Measurements from ENCODE around the gene SERPINA5.
"Not testable (repeated sequence)": the region's sequence is repeated elsewhere in the genome, so short reads cannot be mapped to it uniquely, and the experiment has no call there.

Gene SERPINA5

DNA sequence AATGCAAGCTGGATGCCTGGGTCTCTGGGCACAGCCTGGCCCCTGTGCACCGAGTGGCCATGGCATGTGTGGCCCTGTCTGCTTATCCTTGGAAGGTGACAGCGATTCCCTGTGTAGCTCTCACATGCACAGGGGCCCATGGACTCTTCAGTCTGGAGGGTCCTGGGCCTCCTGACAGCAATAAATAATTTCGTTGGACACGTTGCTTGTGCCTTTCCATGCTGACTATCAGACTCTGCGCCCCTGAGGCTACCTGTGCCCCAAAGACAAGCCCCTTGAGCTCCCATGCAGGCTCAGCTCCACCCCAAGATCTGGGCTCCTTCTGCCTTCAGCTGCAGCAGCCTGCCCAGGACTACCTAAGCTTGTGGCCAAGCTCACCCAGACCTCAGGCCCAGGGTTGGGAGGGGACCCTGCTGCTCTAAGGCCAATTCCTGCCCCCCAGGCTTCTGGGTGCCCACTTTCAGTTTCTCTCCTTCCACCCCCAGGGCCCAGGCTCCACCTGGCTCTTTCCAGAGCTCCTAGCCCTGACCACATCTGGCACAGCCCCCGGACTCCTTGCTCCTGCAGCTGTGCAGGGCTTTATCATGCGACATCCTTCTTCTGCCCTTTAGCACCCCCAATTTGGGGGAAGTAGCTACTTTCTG, 42.8 kb downstream of the SERPINA5 start:
- no peak for DNase-seq (ENCODE audit: low read depth in 3 of 3)

DNA sequence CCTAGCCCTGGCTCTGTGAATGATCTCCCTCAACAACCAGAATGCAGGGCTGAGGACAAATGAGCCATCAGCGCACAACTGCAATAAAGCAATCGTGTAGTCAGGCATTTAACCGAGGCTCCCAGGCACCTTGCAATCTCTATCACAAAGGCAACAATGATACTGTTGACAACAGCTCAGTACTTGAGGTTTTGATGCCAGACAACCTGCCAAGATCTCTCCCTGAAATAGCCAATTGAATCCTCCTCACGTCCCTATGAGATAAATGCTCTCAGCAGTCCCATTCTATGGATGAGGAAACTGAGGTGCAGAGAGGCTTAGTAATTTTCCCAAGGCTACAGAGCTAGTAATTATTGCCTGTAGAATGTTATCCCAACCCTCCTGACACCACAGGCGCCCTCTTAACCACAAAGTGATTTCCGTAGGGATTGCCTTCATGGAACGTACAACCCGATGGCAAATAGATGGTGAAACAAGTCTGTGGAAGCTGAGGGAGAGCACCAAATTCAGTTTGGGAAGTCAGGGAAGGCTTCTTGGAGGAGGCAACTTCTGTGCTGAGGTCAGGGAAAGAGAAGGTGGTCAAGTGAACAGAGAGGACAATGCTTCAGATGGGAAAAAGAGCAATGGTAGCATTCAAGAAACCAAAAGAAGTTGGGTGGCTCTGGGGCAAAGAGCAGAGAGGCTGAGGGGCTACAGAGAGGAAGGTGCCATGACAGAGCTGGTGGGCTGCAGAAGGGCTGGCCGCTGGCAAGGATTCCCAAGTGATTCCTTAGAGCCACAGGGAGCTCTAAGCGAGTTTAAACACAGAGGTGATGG, 43.5 kb downstream of the SERPINA5 start:
- no peak for DNase-seq (ENCODE audit: low read depth in 3 of 3)

DNA sequence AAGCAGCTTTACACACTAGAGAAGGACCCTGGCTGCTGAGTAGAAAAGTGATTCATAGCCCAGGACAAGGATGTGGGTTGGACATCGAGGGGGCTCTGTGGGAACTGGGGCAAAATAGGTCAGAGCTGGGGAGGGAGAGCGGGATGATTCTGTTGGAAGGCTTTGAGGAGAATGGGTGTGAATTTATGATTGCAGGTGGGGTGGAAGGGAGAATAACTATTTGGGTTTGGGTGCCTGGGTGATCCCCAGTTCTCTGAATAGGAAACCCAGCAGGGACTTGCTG, 44.1 kb downstream of the SERPINA5 start:
- no peak for DNase-seq (ENCODE audit: low read depth in 3 of 3)

DNA sequence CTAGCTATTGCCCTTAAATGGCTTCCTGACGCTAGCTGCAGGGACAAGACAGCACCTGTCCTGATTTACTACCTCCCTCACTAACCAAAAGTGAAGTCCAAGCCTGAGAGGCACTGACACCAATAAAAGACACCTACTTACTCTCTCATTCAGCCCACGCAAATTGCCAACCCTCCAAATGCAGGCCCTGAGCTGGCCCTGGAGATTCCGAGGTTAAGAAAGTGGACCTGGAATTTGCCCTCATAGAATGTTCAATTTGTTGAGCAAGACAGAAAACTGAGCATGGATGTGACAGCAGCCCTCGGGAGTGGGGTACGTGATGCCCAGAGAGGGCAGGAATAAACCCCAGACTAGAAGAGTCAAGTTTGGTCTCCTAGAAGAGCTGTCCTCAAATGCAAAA, 47.4 kb downstream of the SERPINA5 start:
- DNase-seq (ENCODE audit: low read depth in 3 of 3) = no peak

DNA sequence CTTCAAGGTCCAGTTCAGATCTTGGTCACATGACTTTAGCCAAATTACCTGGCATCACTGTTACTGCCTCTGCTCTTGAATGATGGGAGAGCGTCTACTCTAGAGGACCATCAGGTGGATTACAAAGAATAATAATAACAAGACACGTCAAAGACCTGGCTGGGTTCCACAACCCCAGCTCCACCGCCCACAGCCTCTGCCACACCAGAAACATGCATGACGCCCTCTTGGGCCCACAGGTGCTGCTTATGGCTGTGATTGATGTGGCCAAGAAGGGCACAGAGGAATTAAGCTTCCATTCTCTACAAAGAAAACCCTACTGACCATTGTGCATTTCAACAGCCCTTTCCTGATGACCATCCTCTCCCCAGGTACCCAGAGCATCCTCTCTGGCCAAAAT, 49.2 kb downstream of the SERPINA5 start:
- no peak for DNase-seq (ENCODE audit: low read depth in 3 of 3)

DNA sequence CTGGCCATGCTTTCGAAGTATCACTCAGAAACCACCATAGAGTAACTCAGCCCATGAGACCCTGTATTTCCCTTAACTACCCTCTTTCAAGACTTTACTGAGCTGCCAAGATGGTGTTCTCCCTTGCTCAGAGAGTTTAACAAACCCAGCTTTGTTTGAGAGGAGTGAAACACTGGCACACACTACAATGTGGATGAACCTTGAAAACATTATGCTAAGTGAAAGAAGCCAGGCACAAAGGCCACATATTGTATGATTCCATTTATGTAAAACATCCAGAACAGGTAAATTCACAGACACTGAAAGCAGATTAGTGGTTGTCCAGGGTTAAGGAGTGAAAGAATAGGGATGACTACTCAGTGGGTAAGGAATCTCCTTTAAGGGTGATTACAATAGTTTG, 49.8 kb downstream of the SERPINA5 start:
- no peak for DNase-seq (ENCODE audit: low read depth in 3 of 3)

DNA sequence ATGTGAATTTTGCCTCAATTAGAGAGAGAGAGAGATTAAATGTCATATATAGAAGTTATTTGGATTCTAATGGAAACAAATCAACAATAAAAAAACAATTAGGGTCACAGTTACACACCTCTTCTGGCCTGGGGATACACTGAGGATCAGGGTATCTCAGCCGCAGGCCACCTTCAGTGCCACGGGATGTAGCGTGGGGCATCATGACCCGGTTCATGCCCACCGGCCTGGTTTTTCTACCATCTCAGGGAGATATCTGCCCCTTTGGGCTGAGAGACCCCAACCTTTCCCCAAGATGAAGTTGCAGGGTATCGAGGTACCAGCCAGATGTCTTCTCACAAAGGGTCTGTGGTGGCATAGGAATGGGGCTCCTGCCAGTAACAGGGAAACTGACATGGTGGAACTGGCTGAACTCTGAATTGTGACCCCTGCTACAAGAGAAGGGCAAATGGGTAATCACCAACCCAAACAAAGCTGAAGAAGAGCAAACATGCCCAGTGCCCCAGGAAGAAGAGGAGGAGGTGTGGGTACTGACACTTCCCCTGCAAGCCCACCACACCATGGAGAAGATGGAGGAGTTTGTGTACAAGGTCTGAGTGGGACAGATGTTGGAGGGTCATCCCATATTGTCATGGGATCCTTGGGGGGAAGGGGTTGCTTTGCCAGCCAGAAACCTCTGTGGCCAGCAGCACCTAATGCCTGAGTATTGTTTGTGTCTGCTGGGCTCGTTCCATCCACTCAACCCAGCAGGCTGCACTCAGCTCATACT, 50.5 kb downstream of the SERPINA5 start:
- DNase-seq (ENCODE audit: low read depth in 3 of 3) = no peak

DNA sequence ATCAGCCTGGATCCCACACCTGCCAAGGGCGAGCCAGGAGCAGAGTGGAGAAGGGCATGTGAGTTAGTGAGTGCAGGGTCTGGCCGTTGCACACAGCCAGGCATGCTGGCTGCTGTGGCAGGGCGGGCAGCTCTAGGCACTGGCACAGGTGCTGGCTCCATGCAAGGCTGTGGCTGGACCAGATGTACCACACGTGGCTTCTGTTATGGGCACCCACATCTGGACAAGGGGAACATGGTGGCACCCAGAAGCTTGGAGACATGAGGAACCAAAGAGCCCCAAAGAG, 51.0 kb downstream of the SERPINA5 start:
- DNase-seq (ENCODE audit: low read depth in 3 of 3) = no peak

DNA sequence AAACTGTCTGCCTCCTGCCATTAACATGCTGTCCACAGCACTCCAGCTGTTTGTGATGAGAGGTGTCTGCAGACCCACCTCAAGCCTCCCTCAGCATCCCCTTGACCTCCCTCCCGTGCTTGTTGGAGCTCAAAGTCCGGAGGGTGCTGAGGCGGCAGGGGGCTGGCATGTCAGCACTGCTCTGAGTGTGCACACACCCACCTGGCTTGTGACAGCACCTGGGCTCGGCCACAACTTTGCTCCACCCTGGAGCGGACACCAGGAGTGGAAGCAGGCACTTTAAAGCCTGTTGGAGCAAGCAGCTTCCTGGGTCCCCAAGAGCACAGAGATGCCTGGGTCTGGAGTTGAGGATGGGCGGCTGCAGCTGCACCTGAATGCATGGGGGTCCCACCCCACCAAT, 51.9 kb downstream of the SERPINA5 start:
- DNase-seq (ENCODE audit: low read depth in 3 of 3) = no peak

DNA sequence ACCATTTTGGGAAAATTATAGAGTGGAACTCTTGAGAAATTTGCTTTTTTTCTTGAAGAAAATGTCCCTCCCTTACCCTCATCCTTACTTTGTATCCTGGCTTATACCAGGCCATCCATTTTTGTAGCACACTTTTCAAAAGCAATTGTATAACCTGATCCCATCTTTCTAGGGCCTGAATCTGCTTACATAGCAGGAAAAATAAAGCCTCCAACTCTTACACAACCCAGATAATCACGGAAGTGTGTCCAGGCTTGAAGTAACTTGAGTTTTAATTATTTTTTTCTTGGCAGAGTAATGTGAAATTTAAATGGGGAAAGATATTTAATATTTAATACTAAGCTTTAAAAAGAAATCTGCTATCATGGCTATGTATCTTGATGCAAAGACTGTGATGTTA, 53.9 kb downstream of the SERPINA5 start:
- DNase-seq (ENCODE audit: low read depth in 3 of 3) = no peak

DNA sequence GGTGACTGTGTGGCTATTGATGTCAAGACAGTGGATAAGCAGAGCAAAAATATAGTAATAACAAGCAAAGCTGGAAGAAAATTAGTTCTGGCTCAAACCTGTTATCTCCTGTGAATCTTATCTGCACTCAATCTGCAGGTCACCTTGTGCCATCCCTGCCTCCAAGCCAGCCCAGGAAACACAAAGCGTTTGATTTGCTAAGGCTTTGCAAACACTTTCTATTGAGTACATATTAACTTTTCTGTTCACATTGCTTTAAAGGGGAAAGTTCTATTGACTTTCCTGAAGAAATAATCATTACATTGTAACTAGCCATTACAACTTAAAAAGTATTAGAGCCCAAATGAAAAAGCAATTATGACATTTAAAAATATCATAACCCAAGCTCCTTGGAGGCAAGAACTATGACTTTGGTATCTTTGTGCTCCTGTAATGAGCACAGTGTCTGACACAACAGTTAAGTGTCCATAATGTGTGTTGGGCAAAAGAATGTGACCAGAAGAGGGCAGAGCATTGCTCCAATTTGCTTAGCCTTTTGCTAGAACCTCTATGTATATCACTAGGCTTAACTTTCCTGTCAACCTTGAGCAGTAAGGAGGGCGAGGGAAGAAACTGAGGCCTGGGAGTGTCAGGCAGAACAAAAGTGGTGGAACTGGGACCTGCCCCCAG, 55.7 kb downstream of the SERPINA5 start:
- no peak for DNase-seq (ENCODE audit: low read depth in 3 of 3)

DNA sequence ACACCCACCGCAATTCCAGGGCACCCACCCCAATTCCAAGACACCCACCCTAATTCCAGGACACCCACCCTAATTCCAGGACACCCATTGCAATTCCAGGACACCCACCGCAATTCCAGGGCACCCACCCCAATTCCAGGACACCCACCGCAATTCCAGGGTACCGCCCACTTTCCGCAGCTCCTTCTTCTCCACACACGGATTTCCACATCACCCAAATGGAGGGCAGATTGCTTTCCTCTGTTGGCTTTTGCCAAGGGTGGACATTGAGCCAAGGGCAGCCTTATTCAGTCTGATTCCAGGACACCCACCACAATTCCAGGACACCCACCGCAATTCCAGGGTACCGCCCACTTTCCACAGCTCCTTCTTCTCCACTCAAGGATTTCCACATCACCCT, 56.6 kb downstream of the SERPINA5 start:
- not testable (repeated sequence) for DNase-seq (ENCODE audit: low read depth in 3 of 3)

DNA sequence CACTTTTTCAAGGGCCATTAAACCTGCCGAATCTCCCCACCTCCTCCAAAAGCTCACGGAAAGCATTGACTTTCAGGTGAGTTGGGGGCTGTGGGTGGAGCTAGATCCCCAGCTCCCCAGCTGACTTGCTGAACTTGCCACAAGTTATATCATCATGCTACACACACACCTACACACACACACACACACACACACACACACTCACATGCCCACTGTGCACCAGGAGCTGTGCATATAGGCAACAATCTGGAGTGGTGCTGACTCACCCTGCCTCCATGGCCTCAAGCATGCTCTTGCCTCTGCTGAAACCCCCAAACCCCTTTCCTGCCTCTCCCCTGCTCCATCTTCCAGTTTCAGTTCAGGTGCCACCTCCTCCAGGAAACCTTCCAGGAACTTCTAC, 57.1 kb downstream of the SERPINA5 start:
- no peak for DNase-seq (ENCODE audit: low read depth in 3 of 3)

DNA sequence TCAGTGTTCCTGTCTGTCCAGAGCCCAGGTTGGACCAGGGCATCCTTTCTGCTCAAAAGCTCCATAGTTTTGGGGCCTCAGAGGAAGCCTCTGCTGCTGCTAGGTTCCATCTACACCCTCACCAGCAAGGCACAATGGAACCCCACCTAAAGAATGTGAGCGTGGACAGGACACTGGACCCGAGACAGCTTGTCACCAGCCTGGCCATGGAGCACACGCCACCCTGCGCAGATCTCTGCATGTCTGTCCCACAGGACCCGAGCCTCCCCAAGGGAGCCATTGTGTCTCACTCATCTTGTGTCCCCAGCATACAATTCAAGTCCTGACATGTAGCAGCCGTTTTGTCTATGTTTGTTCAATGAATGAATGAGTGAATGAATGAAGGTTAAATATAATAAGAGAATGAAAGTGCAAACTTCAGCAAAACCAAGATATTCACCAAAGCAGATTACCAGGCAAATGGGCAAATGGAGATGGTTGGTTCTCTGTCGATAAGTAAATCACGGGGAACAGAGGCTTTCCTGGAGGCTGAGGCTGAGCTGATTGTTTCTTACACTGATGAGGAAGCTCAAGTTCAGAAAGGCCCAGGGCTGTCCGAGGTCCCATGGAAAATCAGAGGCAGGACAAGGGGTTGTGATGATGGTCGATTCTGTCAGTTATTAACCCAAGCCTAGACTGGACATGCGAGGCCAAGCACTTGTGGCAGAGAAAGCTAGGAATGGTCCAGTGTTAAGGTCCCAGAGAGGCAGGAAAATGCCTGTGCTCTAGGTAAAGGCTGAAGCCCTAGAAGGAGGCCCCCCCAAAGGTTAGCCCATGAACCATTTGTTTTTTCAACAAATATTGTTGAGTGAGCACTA, 58.0 kb downstream of the SERPINA5 start:
- no peak for DNase-seq (ENCODE audit: low read depth in 3 of 3)

DNA sequence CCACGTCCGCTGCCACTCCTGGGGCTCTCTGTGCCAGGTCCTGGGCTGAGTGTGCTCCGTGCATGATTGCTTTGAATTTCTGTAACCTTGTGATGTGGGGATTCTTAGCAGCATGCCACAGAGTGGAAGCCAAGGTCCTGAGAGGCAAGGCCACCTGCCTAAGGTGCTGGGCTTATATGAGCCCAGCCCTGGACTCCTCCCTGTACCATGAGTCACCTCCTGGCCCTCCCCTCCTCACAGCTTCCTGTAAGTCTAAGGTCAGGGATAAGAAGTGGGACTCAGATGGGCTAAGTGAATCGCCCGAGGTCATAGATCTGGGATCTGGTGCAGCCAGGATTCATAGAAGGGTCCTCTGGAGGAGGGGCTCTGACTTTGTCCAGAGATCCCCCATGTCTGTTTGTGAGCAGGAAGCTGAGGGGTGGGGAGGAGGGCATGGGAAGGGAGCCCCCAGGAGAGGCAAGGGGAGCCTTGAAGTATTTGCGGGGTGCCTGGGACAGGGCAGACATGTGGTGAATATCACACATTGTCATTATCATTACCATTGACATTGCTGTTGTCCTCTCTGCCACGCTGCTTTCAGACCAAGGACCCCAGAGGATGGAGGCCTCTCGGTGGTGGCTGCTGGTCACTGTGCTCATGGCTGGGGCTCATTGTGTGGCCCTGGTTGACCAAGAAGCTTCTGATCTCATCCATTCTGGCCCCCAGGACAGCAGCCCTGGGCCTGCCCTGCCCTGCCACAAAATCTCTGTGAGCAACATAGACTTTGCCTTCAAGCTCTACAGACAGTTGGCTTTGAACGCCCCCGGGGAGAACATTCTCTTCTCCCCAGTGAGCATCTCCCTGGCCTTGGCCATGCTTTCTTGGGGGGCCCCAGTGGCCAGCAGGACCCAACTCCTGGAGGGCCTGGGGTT, 59.8 kb downstream of the SERPINA5 start:
- no peak for DNase-seq (ENCODE audit: low read depth in 3 of 3)

DNA sequence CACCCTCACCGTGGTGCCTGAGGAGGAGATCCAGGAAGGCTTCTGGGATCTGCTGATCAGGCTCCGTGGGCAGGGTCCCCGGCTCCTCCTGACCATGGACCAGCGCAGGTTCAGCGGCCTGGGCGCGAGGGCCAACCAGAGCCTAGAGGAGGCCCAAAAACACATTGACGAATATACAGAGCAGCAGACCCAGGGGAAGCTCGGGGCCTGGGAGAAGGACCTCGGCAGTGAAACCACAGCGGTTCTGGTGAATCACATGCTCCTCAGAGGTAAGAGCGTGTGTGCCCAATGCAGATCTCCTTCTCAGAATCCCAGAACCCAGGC, 60.4 kb downstream of the SERPINA5 start:
- DNase-seq (ENCODE audit: low read depth in 3 of 3) = no peak
